Measurements from ENCODE around the gene MT1X. TPM values are rescaled to one million over a fixed set of nuclear protein-coding genes. Genes with fewer than 3 reads are reported as not detected.

Gene MT1X
- total and polyA plus RNA-seq, 4 donors, result 213 to 3,979 (median 1,403) TPM

DNA sequence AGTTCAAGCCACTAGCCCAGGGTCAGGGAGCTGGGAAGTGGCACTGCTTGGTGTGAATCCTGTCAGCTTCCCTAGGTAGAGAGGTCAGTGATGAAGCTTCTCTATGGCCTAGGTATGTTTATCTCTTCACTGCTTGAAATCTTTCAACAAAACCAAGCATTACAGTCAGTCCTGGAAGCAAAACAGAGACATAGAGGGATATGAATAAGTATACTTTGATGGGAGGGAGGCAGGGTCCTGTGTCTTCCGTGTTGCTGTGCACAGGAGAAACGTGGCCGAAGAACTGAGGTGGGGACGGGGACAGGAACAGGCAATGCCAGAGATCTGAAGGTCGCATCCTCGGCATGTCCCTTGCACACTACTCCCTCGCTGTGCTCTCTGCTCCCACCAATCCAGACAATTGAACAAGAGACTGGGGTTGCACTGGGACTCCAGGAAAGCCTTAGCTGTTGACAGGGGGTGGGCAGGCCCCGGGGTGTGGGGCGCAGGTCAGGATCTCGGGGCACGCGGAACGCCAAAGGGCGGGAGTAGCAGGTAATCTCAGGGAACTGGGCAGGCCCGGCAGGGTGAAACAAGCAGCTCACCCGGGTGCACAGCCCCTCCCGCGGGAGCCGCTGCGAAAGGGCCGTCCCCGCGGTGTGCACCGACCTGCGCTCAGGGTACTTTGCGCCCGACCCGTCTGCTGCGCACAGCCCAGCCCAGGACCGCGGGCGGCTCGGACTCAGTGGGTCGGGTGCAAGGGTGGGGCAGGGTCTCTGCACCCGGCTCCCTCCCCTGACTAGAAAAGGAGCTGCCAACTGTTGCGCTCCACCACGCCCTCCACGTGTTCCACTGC, 13.0 kb upstream of the MT1X start, which contains the start of gene MT1H:
MT1H (plus strand) TSS at position 810 of the 835 bp plus-strand sequence. CDS start 71 bp downstream, outside the sequence.
- WGBS, result 15% methylated on average over 38 of the region's 38 CpGs
- TF ChIP-seq, protein P1, sequence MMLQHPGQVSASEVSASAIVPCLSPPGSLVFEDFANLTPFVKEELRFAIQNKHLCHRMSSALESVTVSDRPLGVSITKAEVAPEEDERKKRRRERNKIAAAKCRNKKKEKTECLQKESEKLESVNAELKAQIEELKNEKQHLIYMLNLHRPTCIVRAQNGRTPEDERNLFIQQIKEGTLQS (IDR thresholded peaks at IDR 0.05), result no peak
- TF ChIP-seq HNF4A (conservative IDR thresholded peaks at IDR 0.05) (peak; percentile 59 to 73), RXRA (IDR thresholded peaks at IDR 0.05) (peak; percentile 49 to 74), YY1 (IDR thresholded peaks at IDR 0.05) (peak; percentile 29), SP1 (IDR thresholded peaks at IDR 0.05) (peak; percentile 91), HNF4G (IDR thresholded peaks at IDR 0.05) (no peak)
- TF ChIP-seq, protein P2, sequence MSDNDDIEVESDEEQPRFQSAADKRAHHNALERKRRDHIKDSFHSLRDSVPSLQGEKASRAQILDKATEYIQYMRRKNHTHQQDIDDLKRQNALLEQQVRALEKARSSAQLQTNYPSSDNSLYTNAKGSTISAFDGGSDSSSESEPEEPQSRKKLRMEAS (IDR thresholded peaks at IDR 0.05), result peak; percentile 32
- TF ChIP-seq, protein P3, sequence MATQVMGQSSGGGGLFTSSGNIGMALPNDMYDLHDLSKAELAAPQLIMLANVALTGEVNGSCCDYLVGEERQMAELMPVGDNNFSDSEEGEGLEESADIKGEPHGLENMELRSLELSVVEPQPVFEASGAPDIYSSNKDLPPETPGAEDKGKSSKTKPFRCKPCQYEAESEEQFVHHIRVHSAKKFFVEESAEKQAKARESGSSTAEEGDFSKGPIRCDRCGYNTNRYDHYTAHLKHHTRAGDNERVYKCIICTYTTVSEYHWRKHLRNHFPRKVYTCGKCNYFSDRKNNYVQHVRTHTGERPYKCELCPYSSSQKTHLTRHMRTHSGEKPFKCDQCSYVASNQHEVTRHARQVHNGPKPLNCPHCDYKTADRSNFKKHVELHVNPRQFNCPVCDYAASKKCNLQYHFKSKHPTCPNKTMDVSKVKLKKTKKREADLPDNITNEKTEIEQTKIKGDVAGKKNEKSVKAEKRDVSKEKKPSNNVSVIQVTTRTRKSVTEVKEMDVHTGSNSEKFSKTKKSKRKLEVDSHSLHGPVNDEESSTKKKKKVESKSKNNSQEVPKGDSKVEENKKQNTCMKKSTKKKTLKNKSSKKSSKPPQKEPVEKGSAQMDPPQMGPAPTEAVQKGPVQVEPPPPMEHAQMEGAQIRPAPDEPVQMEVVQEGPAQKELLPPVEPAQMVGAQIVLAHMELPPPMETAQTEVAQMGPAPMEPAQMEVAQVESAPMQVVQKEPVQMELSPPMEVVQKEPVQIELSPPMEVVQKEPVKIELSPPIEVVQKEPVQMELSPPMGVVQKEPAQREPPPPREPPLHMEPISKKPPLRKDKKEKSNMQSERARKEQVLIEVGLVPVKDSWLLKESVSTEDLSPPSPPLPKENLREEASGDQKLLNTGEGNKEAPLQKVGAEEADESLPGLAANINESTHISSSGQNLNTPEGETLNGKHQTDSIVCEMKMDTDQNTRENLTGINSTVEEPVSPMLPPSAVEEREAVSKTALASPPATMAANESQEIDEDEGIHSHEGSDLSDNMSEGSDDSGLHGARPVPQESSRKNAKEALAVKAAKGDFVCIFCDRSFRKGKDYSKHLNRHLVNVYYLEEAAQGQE (IDR thresholded peaks at IDR 0.05), result peak; percentile 21
- DNase-seq (ENCODE audit: low spot score), result peak; percentile 77

DNA sequence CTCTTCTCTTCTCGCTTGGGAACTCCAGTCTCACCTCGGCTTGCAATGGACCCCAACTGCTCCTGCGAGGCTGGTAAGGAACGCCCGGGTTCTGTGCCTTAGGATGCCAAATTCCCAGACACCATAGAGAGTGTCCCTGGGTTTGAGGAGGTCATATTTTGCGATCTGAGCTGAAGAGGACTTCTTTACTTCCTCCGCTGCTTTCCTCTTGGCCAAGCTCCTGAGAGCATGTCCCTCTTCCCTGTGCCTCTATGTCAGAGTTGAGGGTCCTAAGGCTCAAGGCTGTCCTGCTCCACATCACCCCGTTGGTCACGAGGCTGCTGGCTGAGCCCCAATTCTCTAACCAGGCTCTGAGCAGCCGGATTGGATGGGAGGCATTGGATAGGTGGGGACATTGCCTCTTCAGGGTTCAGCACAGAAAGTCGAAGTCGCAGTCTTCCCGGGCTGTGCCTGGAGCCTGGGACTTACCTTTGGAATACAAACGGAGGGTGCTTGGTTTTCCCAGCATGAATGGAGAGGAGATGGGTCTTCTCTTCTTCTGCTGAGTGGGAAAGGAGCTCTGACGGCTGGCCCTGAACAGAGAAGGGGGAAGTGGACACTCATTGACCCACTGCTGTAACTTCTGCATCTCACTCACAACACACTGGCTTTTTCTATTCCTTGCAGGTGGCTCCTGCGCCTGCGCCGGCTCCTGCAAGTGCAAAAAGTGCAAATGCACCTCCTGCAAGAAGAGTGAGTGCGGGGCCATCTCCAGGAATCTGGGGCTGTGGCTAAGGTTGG, 12.2 kb upstream of the MT1X start:
- Histone ChIP-seq H3K27me3 (ENCODE audit: control insufficient read depth in 4 of 4, insufficient read depth in 4 of 4, low read length in 3 of 4) (no peaks in the 10 kb centered on the region), H3K4me1 (ENCODE audit: control insufficient read depth in 4 of 4, insufficient read depth in 4 of 4, low read length in 3 of 4) (peaks cover 0 to 20% (median 10%) of the 10 kb centered on the region in 4 donors), H3K4me3 (ENCODE audit: low read depth in 1 of 3, low read length in 3 of 3) (peak overlapping the region; percentile 19 to 97 (median 85)), H3K9me3 (ENCODE audit: control insufficient read depth in 4 of 4, low read length in 3 of 4) (no peaks in the 10 kb centered on the region), H3K9ac (ENCODE audit: low read depth in 1 of 2, low read length in 2 of 2) (peak overlapping the region; percentile 31 to 78), H3K27ac (ENCODE audit: low read depth in 1 of 2, low read length in 2 of 2) (peak overlapping the region; percentile 90 to 94), H3K36me3 (ENCODE audit: control insufficient read depth in 4 of 4, insufficient read depth in 3 of 4, low read depth in 1 of 4, low read length in 3 of 4) (no peaks in the 10 kb centered on the region)
- no peak for DNase-seq (ENCODE audit: low spot score)
- 31% methylated on average over 19 of the region's 19 CpGs for WGBS
- TF ChIP-seq, protein P1 (IDR thresholded peaks at IDR 0.05), result no peak
- TF ChIP-seq JUND (IDR thresholded peaks at IDR 0.05), result peak in 1 of 2 donors; percentile 19
- TF ChIP-seq, protein P2 (IDR thresholded peaks at IDR 0.05), result no peak
- TF ChIP-seq TAF1 (conservative IDR thresholded peaks at IDR 0.05), result peak; percentile 77
- TF ChIP-seq, protein P4, sequence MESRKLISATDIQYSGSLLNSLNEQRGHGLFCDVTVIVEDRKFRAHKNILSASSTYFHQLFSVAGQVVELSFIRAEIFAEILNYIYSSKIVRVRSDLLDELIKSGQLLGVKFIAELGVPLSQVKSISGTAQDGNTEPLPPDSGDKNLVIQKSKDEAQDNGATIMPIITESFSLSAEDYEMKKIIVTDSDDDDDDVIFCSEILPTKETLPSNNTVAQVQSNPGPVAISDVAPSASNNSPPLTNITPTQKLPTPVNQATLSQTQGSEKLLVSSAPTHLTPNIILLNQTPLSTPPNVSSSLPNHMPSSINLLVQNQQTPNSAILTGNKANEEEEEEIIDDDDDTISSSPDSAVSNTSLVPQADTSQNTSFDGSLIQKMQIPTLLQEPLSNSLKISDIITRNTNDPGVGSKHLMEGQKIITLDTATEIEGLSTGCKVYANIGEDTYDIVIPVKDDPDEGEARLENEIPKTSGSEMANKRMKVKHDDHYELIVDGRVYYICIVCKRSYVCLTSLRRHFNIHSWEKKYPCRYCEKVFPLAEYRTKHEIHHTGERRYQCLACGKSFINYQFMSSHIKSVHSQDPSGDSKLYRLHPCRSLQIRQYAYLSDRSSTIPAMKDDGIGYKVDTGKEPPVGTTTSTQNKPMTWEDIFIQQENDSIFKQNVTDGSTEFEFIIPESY (IDR thresholded peaks at IDR 0.05), result no peak
- TF ChIP-seq FOXA2 (IDR thresholded peaks at IDR 0.05), result no peak
- no peak for TF ChIP-seq HNF4G (IDR thresholded peaks at IDR 0.05)
- TF ChIP-seq NR2F2 (IDR thresholded peaks at IDR 0.05), result no peak
- TF ChIP-seq RAD21 (IDR thresholded peaks at IDR 0.05), result no peak
- TF ChIP-seq YY1 (IDR thresholded peaks at IDR 0.05), result no peak
- TF ChIP-seq RXRA (IDR thresholded peaks at IDR 0.05), result no peak
- TF ChIP-seq GABPA (IDR thresholded peaks at IDR 0.05 in 1 of 2, conservative IDR thresholded peaks at IDR 0.05 in 1 of 2), result no peak
- TF ChIP-seq EGR1 (IDR thresholded peaks at IDR 0.05; ENCODE audit: low read depth in 2 of 2), result no peak
- TF ChIP-seq, protein P5, sequence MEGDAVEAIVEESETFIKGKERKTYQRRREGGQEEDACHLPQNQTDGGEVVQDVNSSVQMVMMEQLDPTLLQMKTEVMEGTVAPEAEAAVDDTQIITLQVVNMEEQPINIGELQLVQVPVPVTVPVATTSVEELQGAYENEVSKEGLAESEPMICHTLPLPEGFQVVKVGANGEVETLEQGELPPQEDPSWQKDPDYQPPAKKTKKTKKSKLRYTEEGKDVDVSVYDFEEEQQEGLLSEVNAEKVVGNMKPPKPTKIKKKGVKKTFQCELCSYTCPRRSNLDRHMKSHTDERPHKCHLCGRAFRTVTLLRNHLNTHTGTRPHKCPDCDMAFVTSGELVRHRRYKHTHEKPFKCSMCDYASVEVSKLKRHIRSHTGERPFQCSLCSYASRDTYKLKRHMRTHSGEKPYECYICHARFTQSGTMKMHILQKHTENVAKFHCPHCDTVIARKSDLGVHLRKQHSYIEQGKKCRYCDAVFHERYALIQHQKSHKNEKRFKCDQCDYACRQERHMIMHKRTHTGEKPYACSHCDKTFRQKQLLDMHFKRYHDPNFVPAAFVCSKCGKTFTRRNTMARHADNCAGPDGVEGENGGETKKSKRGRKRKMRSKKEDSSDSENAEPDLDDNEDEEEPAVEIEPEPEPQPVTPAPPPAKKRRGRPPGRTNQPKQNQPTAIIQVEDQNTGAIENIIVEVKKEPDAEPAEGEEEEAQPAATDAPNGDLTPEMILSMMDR (IDR thresholded peaks at IDR 0.05; ENCODE audit: low read depth, low read length, missing input control), result no peak

More for the DNA sequence above, 13.0 kb upstream of the MT1X start, which contains the start of gene MT1H:
- no peaks in the 10 kb centered on the region for H3K27me3 ChIP-seq (ENCODE audit: control insufficient read depth in 4 of 4, insufficient read depth in 4 of 4, low read length in 3 of 4)
- H3K9me3 ChIP-seq (ENCODE audit: control insufficient read depth in 4 of 4, low read length in 3 of 4), result no peaks in the 10 kb centered on the region
- H3K27ac ChIP-seq (ENCODE audit: low read depth in 1 of 2, low read length in 2 of 2), result peak within 1 kb of the TSS; percentile 90 to 94
- H3K4me1 ChIP-seq (ENCODE audit: control insufficient read depth in 4 of 4, insufficient read depth in 4 of 4, low read length in 3 of 4), result peaks cover 0 to 20% (median 10%) of the 10 kb centered on the region in 4 donors
- peak within 1 kb of the TSS; percentile 31 to 78 for H3K9ac ChIP-seq (ENCODE audit: low read depth in 1 of 2, low read length in 2 of 2)
- H3K4me3 ChIP-seq (ENCODE audit: low read depth in 1 of 3, low read length in 3 of 3), result peak within 1 kb of the TSS; percentile 19 to 97 (median 85)
- no peaks in the 10 kb centered on the region for H3K36me3 ChIP-seq (ENCODE audit: control insufficient read depth in 4 of 4, insufficient read depth in 3 of 4, low read depth in 1 of 4, low read length in 3 of 4)
